ENCODE results near the gene GRIA3.
"Not testable (repeated sequence)": the region's sequence is repeated elsewhere in the genome, so short reads cannot be mapped to it uniquely, and the experiment has no call there.

The GRIA3 gene

DNA sequence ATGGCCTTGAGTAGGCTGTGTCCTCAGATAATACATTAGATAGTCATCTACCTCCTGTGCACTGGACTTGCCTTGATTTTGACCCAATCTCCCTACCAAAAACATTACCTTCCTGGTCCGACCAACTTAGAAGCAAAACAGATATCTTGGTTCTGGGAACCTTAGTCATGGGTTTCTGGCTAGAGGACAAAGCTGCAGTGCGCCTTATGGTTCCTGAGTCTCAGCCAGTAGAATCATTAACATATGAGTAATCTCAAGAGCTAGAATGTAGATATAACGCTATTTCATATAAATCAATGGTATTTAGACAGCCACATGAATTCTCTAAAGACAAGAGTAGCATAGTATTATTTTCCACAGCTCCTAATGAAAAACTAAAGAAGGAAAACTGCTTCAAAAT lies 83.1 kb downstream of the GRIA3 start:
- Histone ChIP-seq H3K9ac (ENCODE audit: low read length) (no peak overlapping the region), H3K36me3 (ENCODE audit: control insufficient read depth, insufficient read depth, low read length) (no peaks in the 10 kb centered on the region), H3K27ac (ENCODE audit: low read depth, low read length) (no peak overlapping the region), H3K9me3 (ENCODE audit: control insufficient read depth, insufficient read depth, low read depth, low read length) (no peaks in the 10 kb centered on the region), H3K4me1 (ENCODE audit: control insufficient read depth, insufficient read depth, low read length) (peaks cover 24% of the 10 kb centered on the region), H3K27me3 (ENCODE audit: control insufficient read depth, insufficient read depth, low read length) (peaks cover 22% of the 10 kb centered on the region; the same call in 1 of the 2 replicates), H3K4me3 (ENCODE audit: low read depth, low read length) (no peak overlapping the region)

DNA sequence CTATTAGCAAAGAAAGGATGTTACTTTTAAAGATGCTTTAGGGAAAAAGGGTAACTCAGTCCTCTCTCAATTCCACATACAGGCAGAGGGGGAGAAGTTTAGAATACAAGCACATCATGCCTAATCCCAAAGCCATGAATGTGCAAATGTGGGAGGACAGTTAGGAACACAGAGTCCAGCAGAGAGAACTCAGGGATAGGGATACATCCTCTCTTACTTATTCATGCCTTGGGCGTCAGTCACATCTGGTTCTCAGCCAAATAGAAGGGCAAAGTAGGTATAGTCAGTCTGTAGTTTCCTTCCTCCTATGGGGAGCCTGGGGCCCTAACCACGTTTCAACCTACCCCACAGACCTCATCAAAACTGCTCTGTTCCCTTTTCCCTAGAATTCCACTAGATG lies 87.8 kb downstream of the GRIA3 start:
- Histone ChIP-seq H3K4me1 (ENCODE audit: control insufficient read depth, insufficient read depth, low read length) (0 out of 2 replicates have a peak, but pooled peaks cover 3% of the 10 kb centered on the region), H3K9ac (ENCODE audit: low read length) (no peak overlapping the region), H3K27ac (ENCODE audit: low read depth, low read length) (no peak overlapping the region), H3K27me3 (ENCODE audit: control insufficient read depth, insufficient read depth, low read length) (peaks cover 12% of the 10 kb centered on the region; the same call in 1 of the 2 replicates), H3K4me3 (ENCODE audit: low read depth, low read length) (no peak overlapping the region), H3K9me3 (ENCODE audit: control insufficient read depth, insufficient read depth, low read depth, low read length) (no peaks in the 10 kb centered on the region), H3K36me3 (ENCODE audit: control insufficient read depth, insufficient read depth, low read length) (no peaks in the 10 kb centered on the region)

DNA sequence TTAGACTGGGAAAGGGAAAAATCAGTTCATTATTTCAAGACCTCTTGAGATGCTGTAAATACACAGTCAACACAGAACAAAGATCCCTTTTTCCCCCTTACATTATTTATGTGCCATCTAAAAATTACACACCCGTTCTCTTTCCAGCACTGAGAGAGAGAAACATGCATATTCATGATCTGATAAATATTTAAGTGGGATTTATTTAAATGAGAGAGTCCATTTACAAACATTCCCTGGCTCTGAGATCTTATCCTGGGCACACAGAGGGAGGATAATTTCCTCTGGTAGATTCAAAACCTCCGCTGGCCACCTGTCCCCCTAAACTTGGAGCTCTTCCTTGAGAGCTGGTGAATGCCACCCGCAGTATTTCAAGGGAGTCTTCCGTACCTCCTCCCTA lies 88.6 kb downstream of the GRIA3 start:
- H3K27me3 ChIP-seq (ENCODE audit: control insufficient read depth, insufficient read depth, low read length), result peaks cover 12% of the 10 kb centered on the region; the same call in 1 of the 2 replicates
- H3K27ac ChIP-seq (ENCODE audit: low read depth, low read length), result no peak overlapping the region
- H3K4me3 ChIP-seq (ENCODE audit: low read depth, low read length), result no peak overlapping the region
- H3K36me3 ChIP-seq (ENCODE audit: control insufficient read depth, insufficient read depth, low read length), result no peaks in the 10 kb centered on the region
- peaks cover 6% of the 10 kb centered on the region for H3K4me1 ChIP-seq (ENCODE audit: control insufficient read depth, insufficient read depth, low read length)
- H3K9me3 ChIP-seq (ENCODE audit: control insufficient read depth, insufficient read depth, low read depth, low read length), result no peaks in the 10 kb centered on the region
- no peak overlapping the region for H3K9ac ChIP-seq (ENCODE audit: low read length)

DNA sequence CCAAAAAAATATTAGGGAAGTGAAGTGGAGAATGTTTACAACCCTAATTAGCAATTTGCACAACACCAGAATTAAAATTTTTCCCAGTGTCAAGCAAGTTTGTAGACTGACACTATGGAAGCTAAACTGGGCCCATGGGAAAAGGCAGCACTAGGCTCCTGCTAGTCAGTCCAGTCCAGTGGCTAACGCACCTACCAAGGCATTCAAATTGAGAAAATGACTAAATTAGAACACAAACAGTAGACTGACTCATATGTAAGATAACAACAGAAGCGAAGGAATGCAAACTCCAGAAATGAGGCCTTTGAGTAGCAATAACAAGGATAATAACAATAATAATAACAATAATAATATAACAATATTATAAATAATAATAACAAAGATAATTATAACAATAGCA lies 90.7 kb downstream of the GRIA3 start:
- H3K36me3 ChIP-seq (ENCODE audit: control insufficient read depth, insufficient read depth, low read length), result no peaks in the 10 kb centered on the region
- no peak overlapping the region for H3K9ac ChIP-seq (ENCODE audit: low read length)
- H3K27ac ChIP-seq (ENCODE audit: low read depth, low read length), result no peak overlapping the region
- H3K4me3 ChIP-seq (ENCODE audit: low read depth, low read length), result no peak overlapping the region
- no peaks in the 10 kb centered on the region for H3K9me3 ChIP-seq (ENCODE audit: control insufficient read depth, insufficient read depth, low read depth, low read length)
- H3K4me1 ChIP-seq (ENCODE audit: control insufficient read depth, insufficient read depth, low read length), result peaks cover 6% of the 10 kb centered on the region
- H3K27me3 ChIP-seq (ENCODE audit: control insufficient read depth, insufficient read depth, low read length), result peaks cover 8% of the 10 kb centered on the region; the same call in 1 of the 2 replicates

DNA sequence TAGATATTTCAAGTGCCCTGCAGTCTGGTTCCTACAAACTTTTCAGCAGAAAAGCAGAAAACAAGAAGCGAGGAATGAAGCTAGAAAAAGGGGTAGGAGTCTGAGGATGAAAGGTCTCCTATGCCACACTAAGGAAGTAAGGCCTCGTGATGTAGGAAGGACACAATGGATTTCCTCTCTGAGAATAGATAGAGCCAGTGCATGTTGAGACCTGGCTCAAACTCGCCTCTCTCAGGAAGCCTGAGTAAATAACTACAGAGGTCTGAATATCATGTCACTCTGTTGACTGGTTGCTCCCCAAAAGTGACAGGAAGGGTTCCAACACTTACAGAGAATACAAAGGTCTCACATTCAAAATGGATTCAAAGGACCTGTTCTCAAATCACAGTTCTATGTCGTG lies 93.3 kb downstream of the GRIA3 start:
- Histone ChIP-seq H3K4me3 (ENCODE audit: low read depth, low read length) (no peak overlapping the region), H3K9ac (ENCODE audit: low read length) (no peak overlapping the region), H3K27ac (ENCODE audit: low read depth, low read length) (no peak overlapping the region), H3K27me3 (ENCODE audit: control insufficient read depth, insufficient read depth, low read length) (peaks cover 1% of the 10 kb centered on the region; the same call in 1 of the 2 replicates), H3K4me1 (ENCODE audit: control insufficient read depth, insufficient read depth, low read length) (peaks cover 6% of the 10 kb centered on the region), H3K36me3 (ENCODE audit: control insufficient read depth, insufficient read depth, low read length) (no peaks in the 10 kb centered on the region), H3K9me3 (ENCODE audit: control insufficient read depth, insufficient read depth, low read depth, low read length) (no peaks in the 10 kb centered on the region)

DNA sequence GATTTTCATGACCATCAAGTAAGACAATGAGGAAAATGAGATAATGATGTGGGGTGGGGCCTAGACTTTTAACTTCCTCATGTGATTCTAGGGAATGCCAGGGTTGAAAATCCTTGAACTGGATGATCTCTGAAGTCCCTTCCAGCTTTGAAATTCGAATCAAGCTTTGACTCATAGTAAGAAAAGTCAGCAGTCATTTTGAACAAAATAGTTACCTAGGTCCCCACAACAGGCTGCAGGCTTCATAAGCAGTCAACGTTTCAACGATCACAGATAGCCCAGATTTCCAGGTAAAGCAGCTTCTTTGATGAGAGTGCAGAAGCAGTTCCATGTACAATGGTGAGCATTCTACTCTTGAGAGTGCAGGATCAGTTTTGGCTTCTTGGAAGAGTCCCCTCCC lies 93.7 kb downstream of the GRIA3 start:
- Histone ChIP-seq H3K9me3 (ENCODE audit: control insufficient read depth, insufficient read depth, low read depth, low read length) (no peaks in the 10 kb centered on the region), H3K36me3 (ENCODE audit: control insufficient read depth, insufficient read depth, low read length) (no peaks in the 10 kb centered on the region), H3K27me3 (ENCODE audit: control insufficient read depth, insufficient read depth, low read length) (no peaks in the 10 kb centered on the region; the same call in 1 of the 2 replicates), H3K4me1 (ENCODE audit: control insufficient read depth, insufficient read depth, low read length) (peaks cover 6% of the 10 kb centered on the region), H3K9ac (ENCODE audit: low read length) (no peak overlapping the region), H3K4me3 (ENCODE audit: low read depth, low read length) (no peak overlapping the region), H3K27ac (ENCODE audit: low read depth, low read length) (no peak overlapping the region)

DNA sequence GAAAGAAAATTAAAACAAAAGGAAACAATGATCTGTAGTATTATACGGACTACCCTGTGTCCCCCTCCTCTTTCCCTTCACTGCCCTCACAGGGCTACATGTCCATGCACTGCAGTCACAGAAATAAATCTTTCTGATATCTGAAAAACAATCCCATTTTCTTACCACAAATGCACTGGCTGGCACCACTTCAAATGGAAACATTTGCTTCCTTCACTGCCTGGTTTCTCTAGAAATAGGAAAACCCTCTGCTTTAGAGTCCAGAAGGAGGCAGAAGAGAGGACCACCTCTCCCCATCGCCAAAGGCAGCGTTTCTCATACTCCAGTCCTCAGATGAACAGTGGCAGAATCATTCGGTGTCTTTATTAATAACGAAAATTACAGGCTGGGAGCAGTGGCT lies 98.2 kb downstream of the GRIA3 start:
- Histone ChIP-seq H3K27me3 (ENCODE audit: control insufficient read depth, insufficient read depth, low read length) (no peaks in the 10 kb centered on the region; the same call in 1 of the 2 replicates), H3K36me3 (ENCODE audit: control insufficient read depth, insufficient read depth, low read length) (no peaks in the 10 kb centered on the region), H3K9me3 (ENCODE audit: control insufficient read depth, insufficient read depth, low read depth, low read length) (no peaks in the 10 kb centered on the region), H3K27ac (ENCODE audit: low read depth, low read length) (no peak overlapping the region), H3K4me1 (ENCODE audit: control insufficient read depth, insufficient read depth, low read length) (peaks cover 15% of the 10 kb centered on the region), H3K9ac (ENCODE audit: low read length) (no peak overlapping the region), H3K4me3 (ENCODE audit: low read depth, low read length) (no peak overlapping the region)

DNA sequence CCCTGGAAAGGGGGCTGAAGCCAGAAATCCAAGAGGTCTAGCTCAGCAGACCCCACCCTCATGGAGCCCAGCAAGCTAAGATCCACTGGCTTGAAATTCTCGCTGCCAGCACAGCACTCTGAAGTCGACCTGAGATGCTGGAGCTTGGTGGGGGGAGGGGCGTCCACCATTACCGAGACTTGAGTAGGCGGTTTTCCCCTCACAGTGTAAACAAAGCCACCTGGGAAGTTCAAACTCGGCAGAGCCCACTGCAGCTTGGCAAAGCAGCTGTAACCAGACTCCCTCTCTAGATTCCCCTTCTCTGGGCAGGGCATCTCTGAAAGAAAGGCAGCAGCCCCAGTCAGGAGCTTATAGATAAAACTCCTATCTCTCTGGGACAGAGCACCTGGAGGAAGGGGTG lies 99.3 kb downstream of the GRIA3 start:
- not testable (repeated sequence) for H3K9me3 ChIP-seq (ENCODE audit: control insufficient read depth, insufficient read depth, low read depth, low read length); H3K27ac ChIP-seq (ENCODE audit: low read depth, low read length); H3K27me3 ChIP-seq (ENCODE audit: control insufficient read depth, insufficient read depth, low read length); H3K9ac ChIP-seq (ENCODE audit: low read length); H3K4me3 ChIP-seq (ENCODE audit: low read depth, low read length); H3K4me1 ChIP-seq (ENCODE audit: control insufficient read depth, insufficient read depth, low read length); H3K36me3 ChIP-seq (ENCODE audit: control insufficient read depth, insufficient read depth, low read length)

DNA sequence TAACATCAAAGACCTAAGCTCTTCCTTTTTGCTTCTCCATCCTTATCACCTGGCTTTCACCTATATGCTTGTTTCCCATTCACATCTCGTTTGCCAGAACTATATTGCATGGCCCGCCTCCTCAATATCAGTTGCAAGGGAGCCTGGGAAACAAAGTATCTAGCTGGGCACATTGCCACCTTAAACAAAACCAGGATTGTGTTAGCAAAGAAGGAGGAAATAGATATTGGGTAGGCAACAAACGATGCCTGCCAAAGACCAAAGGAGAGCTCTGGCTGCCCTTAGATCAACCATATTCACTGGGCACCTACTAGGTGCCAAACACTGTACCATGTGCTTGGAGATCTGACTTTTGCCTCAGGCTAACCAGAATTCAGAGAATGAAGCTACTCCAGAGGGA lies 107.5 kb downstream of the GRIA3 start:
- Histone ChIP-seq H3K4me3 (ENCODE audit: low read depth, low read length) (no peak overlapping the region), H3K9me3 (ENCODE audit: control insufficient read depth, insufficient read depth, low read depth, low read length) (no peaks in the 10 kb centered on the region), H3K36me3 (ENCODE audit: control insufficient read depth, insufficient read depth, low read length) (no peaks in the 10 kb centered on the region), H3K9ac (ENCODE audit: low read length) (no peak overlapping the region), H3K4me1 (ENCODE audit: control insufficient read depth, insufficient read depth, low read length) (no peaks in the 10 kb centered on the region), H3K27ac (ENCODE audit: low read depth, low read length) (no peak overlapping the region), H3K27me3 (ENCODE audit: control insufficient read depth, insufficient read depth, low read length) (no peaks in the 10 kb centered on the region; the same call in 1 of the 2 replicates)

DNA sequence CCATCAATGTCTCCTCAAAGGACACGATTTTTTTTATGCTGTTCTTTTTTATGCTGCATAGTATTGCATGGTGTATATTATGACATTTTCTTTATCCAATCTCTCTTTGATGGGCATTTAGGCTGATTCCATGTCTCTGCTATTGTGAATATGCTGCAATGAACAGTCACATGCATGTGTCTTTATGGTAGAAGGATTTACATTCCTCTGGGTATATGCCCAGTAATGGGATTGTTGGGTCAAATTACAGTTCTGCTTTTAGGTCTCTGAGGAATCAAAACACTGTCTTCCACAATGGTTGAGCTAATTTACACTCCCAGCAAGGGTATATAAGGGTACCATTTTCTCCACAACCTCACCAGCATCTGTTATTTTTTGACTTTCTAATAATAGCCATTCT lies 113.9 kb downstream of the GRIA3 start:
- Histone ChIP-seq H3K4me1 (ENCODE audit: control insufficient read depth, insufficient read depth, low read length) (no peaks in the 10 kb centered on the region), H3K36me3 (ENCODE audit: control insufficient read depth, insufficient read depth, low read length) (no peaks in the 10 kb centered on the region), H3K9me3 (ENCODE audit: control insufficient read depth, insufficient read depth, low read depth, low read length) (no peaks in the 10 kb centered on the region), H3K9ac (ENCODE audit: low read length) (no peak overlapping the region), H3K27me3 (ENCODE audit: control insufficient read depth, insufficient read depth, low read length) (no peaks in the 10 kb centered on the region; the same call in 1 of the 2 replicates), H3K4me3 (ENCODE audit: low read depth, low read length) (no peak overlapping the region), H3K27ac (ENCODE audit: low read depth, low read length) (no peak overlapping the region)

DNA sequence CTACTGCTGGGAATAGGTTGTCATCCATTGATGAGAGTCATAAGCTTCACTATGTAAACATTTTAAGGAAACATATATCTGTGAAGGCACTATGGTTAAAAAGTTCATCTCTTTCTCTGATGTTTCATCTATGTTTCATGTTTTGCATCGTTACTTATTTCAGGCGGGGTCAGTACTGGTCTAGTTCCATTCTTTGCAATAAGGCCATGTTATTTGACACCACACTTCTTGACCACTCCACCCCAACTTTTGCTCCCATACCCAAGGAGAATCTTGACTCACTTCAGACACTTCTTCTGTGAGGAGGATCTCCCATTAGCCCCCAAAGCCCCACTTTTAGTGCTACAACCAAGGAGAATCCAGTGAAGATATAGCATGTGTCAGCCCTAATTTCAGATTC lies 119.4 kb downstream of the GRIA3 start:
- H3K9me3 ChIP-seq (ENCODE audit: control insufficient read depth, insufficient read depth, low read depth, low read length), result no peaks in the 10 kb centered on the region
- no peak overlapping the region for H3K27ac ChIP-seq (ENCODE audit: low read depth, low read length)
- H3K4me3 ChIP-seq (ENCODE audit: low read depth, low read length), result no peak overlapping the region
- no peak overlapping the region for H3K9ac ChIP-seq (ENCODE audit: low read length)
- H3K4me1 ChIP-seq (ENCODE audit: control insufficient read depth, insufficient read depth, low read length), result no peaks in the 10 kb centered on the region
- no peaks in the 10 kb centered on the region; the same call in 1 of the 2 replicates for H3K27me3 ChIP-seq (ENCODE audit: control insufficient read depth, insufficient read depth, low read length)
- no peaks in the 10 kb centered on the region for H3K36me3 ChIP-seq (ENCODE audit: control insufficient read depth, insufficient read depth, low read length)

DNA sequence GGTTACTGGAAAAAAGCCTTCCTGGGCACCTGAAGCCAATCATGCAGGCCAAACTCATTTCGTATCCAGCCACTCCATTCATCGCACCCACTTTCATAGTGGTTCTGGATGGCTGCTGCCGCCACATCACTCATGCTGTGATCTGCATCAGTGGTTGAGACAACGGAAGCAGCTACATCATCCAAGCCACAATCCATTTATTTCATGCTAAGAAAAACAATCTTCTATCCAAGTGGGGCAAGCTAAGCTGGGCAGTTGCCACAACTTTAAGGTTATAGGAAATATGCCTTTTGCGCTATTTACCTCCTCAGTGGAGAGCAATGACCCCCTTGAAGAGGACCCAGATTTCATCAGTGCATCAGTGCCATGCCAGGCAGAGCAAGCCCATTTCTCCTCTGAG lies 124.6 kb downstream of the GRIA3 start:
- H3K9me3 ChIP-seq (ENCODE audit: control insufficient read depth, insufficient read depth, low read depth, low read length), result no peaks in the 10 kb centered on the region
- H3K9ac ChIP-seq (ENCODE audit: low read length), result no peak overlapping the region
- no peaks in the 10 kb centered on the region; the same call in 1 of the 2 replicates for H3K27me3 ChIP-seq (ENCODE audit: control insufficient read depth, insufficient read depth, low read length)
- no peak overlapping the region for H3K27ac ChIP-seq (ENCODE audit: low read depth, low read length)
- H3K4me1 ChIP-seq (ENCODE audit: control insufficient read depth, insufficient read depth, low read length), result no peaks in the 10 kb centered on the region
- no peaks in the 10 kb centered on the region for H3K36me3 ChIP-seq (ENCODE audit: control insufficient read depth, insufficient read depth, low read length)
- H3K4me3 ChIP-seq (ENCODE audit: low read depth, low read length), result no peak overlapping the region
